Body of pancreas (tissue), 4 donors: ENCODE measurements around the gene MDH2. TPM values are rescaled to one million over a fixed set of nuclear protein-coding genes. Genes with fewer than 3 reads are reported as not detected.

Source experiments
- ATAC-seq: fragments of 150-250 bp; one replicate; pipeline ENCODE4 v1.9.1; 2016
- DNase-seq, 4 donors: peaks; one replicate each; pipeline ENCODE4 v3.0.0-alpha.2; 2019
- H3K27ac ChIP-seq, 4 donors: fragments of 200-600 bp; sonication (generic); 1 replicate in 3 of 4; 2 replicates in 1 of 4; pipeline versions ENCODE4 v1.5.1 to v1.6.1; 2016 to 2019; ENCODE audit warnings: mild to moderate bottlenecking in 1 of 4, mixed read lengths in 1 of 4, moderate library complexity in 1 of 4
- H3K27me3 ChIP-seq, 2 donors: fragments of 200-600 bp; sonication (generic); one replicate each; pipeline ENCODE4 v1.6.0; 2016; ENCODE audit warnings: mild to moderate bottlenecking in 1 of 2
- H3K36me3 ChIP-seq, 2 donors: fragments of 200-600 bp; sonication (generic); replicated peaks in 1 of 2; 2 replicates each; pipeline ENCODE4 v1.5.1; 2016; ENCODE audit warnings: low read depth in 2 of 2; ENCODE audit not compliant: insufficient read depth in 1 of 2
- H3K4me1 ChIP-seq: fragments of 200-600 bp; sonication (generic); one replicate; pipeline ENCODE4 v1.6.0; 2016
- H3K4me3 ChIP-seq, 2 donors: fragments of 200-600 bp; sonication (generic); 1 replicate in 1 of 2; 2 replicates in 1 of 2; pipeline ENCODE4 v1.5.1; 2016 to 2019
- H3K9me3 ChIP-seq, 3 donors: fragments of 200-600 bp; sonication (generic); 1 replicate in 2 of 3; 2 replicates in 1 of 3; pipeline ENCODE4 v1.5.1; 2016
- CTCF ChIP-seq, 7 experiments: fragments of 450-650 bp in 4 of 7; fragments of 200-600 bp in 3 of 7; sonication (generic) in 3 of 7; IDR thresholded peaks; one replicate each; pipeline ENCODE4 v1.5.1; 2016 to 2019; ENCODE audit warnings: antibody characterized with exemption in 7 of 7
- POLR2A ChIP-seq, 3 donors: fragments of 450-650 bp; IDR thresholded peaks; one replicate each; pipeline ENCODE4 v1.6.1; 2016; ENCODE audit warnings: antibody characterized with exemption in 3 of 3, mild to moderate bottlenecking in 2 of 3
- WGBS, 2 donors: methylation state at CpG; one replicate each; pipeline ENCODE4 v1.1.5; 2017; 5-methylcytosine and 5-hydroxymethylcytosine counted together
- intact Hi-C: fragments of 100-400 bp; cut with DNase I; formaldehyde crosslinking; loops from one replicate; pipeline ENCODE4 v1.15.1; 2023
- total RNA-seq, 2 donors: library from RNA; depleted of rRNA; stranded (reverse); fragments of >200 nt; gene quantifications; one replicate each; pipeline ENCODE4 v1.1.0, GENCODE V29; 2016

The MDH2 gene
- total RNA-seq, 2 donors from 2014 or later: 56.6 to 67.2 TPM

GRCh38 chr7:76063114-76063513, 15.2 kb downstream of the MDH2 start:
- DNase-seq (no peak), ATAC-seq (no peak)
- Histone ChIP-seq H3K27me3 (no peaks in the 10 kb centered on the region), H3K9me3 (no peaks in the 10 kb centered on the region), H3K4me1 (peaks cover 8% of the 10 kb centered on the region), H3K27ac (no peak overlapping the region), H3K4me3 (no peak overlapping the region), H3K36me3 (peaks cover 11 to 48% of the 10 kb centered on the region in 2 donors)
- intact Hi-C loops: no loop called here
- WGBS, 2 donors: 88 to 95% methylated on average over 10 of the region's 10 CpGs
- TF ChIP-seq CTCF (IDR thresholded peaks at IDR 0.05): no peak
- TF ChIP-seq POLR2A (IDR thresholded peaks at IDR 0.05): no peak

GRCh38 chr7:76063525-76063924, 15.6 kb downstream of the MDH2 start:
- Histone ChIP-seq H3K9me3 (no peaks in the 10 kb centered on the region), H3K27me3 (no peaks in the 10 kb centered on the region), H3K4me3 (no peak overlapping the region), H3K4me1 (peaks cover 4% of the 10 kb centered on the region), H3K27ac (no peak overlapping the region), H3K36me3 (peaks cover 11 to 45% of the 10 kb centered on the region in 2 donors)
- WGBS, 2 donors: 67 to 79% methylated on average over 8 to 14 of the region's 14 CpGs
- TF ChIP-seq POLR2A (IDR thresholded peaks at IDR 0.05) (no peak), CTCF (IDR thresholded peaks at IDR 0.05) (no peak)
- DNase-seq (peak; percentile 34 to 53 (median 42)), ATAC-seq (no peak)
- intact Hi-C loops: no loop called here

- 89 to 90% methylated on average over 14 to 24 of the region's 24 CpGs for WGBS, 2 donors
- H3K27ac ChIP-seq: no peak overlapping the region
- intact Hi-C loops: no loop called here
- H3K9me3 ChIP-seq: no peaks in the 10 kb centered on the region
- DNase-seq (no peak), ATAC-seq (no peak)
- TF ChIP-seq POLR2A (IDR thresholded peaks at IDR 0.05) (no peak), CTCF (IDR thresholded peaks at IDR 0.05) (no peak)
- H3K36me3 ChIP-seq: peaks cover 11 to 39% of the 10 kb centered on the region in 2 donors
- no peaks in the 10 kb centered on the region for H3K4me1 ChIP-seq
- H3K4me3 ChIP-seq: no peak overlapping the region
- H3K27me3 ChIP-seq: no peaks in the 10 kb centered on the region
Measured at GRCh38 chr7:76064208-76064970, 16.5 kb downstream of the MDH2 start.

- ATAC-seq (no peak), DNase-seq (no peak)
- no peak overlapping the region for H3K4me3 ChIP-seq
- no peak overlapping the region for H3K27ac ChIP-seq
- no peaks in the 10 kb centered on the region for H3K4me1 ChIP-seq
- 87 to 91% methylated on average over 14 of the region's 14 CpGs for WGBS, 2 donors
- H3K36me3 ChIP-seq: peaks cover 11 to 33% of the 10 kb centered on the region in 2 donors
- H3K9me3 ChIP-seq: no peaks in the 10 kb centered on the region
- intact Hi-C loops: no loop called here
- no peaks in the 10 kb centered on the region for H3K27me3 ChIP-seq
- TF ChIP-seq POLR2A (IDR thresholded peaks at IDR 0.05) (no peak), CTCF (IDR thresholded peaks at IDR 0.05) (no peak)
Measured at GRCh38 chr7:76065016-76065612, 17.2 kb downstream of the MDH2 start.
